GM12873 (cell line): ENCODE measurements around the gene NUBP2.

Experiments
- TF ChIP-seq, protein P1 (sequence below): IDR thresholded peaks from 2 replicates; pipeline ENCODE4 v1.5.1; 2012; ENCODE audit warnings: low read depth, mild to moderate bottlenecking, moderate library complexity, low read length, control low read depth; ENCODE audit not compliant: insufficient read depth; ENCODE audit errors: missing control alignments

Gene NUBP2

DNA sequence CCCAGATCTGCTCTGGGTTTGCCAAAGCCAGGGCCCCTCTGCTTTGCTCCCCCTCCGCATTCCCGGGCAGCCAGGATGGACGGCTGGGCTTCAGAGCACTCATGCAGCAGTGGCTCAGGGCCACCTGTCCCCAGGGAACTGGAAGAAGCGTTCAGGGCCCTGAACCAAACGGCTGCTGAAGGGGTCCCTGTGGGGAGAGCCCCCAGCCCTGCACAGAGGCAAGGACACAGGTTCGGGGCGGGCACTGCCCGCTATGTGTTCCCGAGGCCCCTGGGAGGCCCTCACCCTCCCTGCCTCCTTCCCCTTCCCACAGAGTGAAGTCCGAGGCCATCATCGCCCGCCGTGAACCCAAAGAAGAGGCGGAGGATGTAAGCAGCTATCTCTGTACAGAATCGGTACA, 21.8 kb upstream of the NUBP2 start:
- TF ChIP-seq, protein P1, sequence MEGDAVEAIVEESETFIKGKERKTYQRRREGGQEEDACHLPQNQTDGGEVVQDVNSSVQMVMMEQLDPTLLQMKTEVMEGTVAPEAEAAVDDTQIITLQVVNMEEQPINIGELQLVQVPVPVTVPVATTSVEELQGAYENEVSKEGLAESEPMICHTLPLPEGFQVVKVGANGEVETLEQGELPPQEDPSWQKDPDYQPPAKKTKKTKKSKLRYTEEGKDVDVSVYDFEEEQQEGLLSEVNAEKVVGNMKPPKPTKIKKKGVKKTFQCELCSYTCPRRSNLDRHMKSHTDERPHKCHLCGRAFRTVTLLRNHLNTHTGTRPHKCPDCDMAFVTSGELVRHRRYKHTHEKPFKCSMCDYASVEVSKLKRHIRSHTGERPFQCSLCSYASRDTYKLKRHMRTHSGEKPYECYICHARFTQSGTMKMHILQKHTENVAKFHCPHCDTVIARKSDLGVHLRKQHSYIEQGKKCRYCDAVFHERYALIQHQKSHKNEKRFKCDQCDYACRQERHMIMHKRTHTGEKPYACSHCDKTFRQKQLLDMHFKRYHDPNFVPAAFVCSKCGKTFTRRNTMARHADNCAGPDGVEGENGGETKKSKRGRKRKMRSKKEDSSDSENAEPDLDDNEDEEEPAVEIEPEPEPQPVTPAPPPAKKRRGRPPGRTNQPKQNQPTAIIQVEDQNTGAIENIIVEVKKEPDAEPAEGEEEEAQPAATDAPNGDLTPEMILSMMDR, result no peak

DNA sequence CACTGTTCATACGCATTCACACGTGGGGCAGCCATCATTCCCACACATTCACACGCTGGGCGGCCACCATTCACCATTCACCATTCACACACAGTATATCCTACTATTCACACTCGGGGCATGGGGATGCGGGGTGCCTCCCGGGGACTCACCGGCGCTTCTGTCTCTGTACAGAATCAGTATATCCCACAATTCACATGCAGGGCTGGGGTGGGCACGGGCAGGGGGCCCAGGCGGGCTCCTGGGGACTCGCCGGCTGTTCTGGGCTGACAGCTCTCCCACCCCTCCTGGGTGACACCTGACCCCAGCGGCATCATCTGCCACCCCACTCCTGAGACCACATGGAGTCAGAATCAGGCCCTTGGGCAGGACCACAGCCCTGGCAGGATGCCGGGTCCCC, 21.0 kb upstream of the NUBP2 start:
- TF ChIP-seq, protein P1, result no peak

DNA sequence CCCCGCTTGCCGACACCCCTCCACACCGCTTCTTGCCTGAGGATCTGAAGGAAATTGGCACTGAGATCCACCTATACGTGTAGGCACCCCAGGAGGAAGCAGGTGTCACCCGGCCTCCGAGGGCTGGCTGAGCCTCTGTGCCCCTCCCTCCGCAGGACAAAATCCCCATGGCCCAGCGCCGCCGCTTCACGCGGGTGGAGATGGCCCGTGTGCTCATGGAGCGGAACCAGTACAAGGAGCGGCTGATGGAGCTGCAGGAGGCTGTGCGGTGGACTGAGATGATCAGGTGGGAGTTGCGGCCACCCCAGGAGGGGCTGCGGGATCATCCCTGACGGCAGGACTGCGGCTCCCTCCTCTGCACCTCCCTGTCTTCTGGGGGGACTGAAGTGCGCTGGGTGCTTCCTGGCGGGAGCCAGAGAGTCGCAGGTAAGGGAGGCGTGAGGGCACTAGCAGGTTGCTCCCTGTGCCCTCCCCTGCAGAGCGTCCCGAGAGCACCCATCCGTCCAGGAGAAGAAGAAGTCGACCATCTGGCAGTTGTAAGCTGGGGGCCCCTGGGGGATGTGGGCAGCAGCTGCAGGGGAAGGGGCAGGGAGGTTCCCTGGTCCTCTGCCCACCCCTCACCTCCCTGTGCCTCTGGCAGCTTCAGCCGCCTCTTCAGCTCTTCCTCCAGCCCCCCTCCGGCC, 20.4 kb upstream of the NUBP2 start:
- TF ChIP-seq, protein P1, result no peak

DNA sequence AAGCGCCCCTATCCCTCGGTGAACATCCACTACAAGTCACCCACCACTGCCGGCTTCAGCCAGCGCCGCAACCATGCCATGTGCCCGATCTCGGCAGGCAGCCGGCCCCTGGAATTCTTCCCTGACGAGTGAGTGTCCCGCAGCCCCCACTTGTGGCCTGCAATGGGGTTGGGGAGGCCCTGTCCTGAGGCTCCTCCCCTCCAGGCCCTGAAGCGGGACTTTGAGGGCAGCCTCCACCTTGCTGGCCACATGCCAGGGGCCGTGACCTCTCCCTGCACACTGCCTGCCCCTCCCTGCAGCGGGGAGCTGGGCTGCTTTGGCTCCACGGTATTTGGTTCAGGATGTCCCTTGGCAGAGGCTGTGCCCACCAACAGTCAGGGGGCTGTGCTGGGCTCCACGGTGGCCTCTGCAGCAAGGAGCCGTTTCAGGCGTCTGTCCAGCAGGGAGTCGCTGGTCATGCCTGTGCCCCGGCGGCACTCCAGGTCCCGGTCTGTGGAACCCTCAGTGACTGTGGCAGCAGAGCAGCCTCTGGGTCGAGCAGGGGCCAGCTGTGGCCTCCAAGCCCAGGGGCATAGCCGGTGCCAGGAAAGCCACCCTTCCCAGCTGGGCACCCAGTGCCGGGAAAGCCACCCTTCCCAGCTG, 19.8 kb upstream of the NUBP2 start:
- TF ChIP-seq, protein P1, result no peak

DNA sequence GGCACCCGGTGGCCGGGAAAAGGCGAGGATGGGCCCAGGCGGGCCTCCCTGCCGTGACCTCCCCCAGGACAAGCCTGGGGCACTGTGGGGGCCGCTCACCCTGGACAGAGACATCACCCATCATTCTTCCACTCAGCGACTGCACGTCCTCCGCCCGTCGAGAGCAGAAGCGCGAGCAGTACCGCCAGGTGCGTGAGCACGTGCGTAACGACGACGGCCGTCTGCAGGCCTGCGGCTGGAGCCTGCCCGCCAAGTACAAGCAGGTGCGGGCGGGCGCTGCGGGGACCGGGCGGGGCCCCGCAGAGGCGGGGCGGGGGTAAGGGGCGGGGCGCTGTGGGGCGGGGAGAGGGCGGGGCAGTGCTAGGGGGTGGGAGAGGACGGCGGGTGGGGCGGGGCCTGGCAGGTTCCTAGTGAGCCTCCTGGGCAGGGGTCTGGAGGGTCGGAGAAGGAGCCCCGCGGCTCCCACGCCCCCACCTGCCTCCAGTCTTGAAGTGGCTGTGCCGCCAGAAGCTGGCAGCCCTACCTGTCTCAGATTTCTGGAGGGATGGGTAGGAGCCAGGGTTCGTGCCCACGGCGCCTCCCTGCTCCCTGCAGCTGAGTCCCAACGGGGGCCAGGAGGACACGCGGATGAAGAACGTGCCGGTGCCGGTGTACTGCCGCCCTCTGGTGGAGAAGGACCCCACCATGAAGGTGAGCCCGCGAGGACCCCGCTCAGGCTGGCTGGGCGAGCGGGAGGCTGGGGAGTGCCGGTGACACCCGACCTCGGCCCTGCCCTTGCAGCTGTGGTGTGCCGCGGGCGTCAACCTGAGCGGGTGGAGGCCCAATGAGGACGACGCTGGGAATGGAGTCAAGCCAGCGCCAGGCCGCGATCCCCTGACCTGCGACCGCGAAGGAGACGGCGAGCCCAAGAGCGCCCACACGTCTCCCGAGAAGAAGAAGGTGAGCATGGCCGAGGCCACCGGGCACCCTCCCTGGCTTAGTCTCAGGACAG, 18.9 kb upstream of the NUBP2 start:
- TF ChIP-seq, protein P1, result no peak

DNA sequence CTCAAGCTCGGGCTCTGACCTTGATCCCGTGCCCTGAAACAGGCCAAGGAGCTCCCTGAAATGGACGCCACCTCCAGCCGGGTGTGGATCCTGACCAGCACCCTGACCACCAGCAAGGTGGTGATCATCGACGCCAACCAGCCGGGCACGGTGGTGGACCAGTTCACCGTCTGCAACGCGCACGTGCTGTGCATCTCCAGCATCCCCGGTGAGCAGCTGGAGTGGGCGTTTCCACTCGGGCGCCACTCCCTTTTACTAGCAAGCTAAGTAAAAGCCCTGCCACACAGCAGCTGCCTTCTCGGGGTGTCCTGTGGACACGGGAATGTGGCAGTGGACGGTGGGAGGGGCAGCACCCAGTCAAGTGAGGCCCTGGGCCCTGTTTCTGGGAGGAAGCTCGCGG, 17.8 kb upstream of the NUBP2 start:
- TF ChIP-seq, protein P1, result no peak

DNA sequence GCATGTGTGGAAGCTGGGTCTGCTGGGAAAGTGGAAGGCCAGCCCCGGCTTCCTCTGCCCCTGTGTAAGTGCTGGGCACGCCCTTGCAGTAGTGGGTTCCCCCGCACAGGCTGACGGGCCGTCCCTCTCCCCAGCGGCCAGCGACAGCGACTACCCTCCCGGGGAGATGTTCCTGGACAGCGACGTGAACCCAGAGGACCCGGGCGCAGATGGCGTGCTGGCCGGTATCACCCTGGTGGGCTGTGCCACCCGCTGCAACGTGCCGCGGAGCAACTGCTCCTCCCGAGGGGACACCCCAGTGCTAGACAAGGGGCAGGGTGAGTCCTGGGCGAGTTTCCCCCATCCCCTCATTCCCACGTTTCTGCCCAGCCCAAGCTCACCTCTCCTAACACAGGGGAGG, 16.9 kb upstream of the NUBP2 start:
- TF ChIP-seq, protein P1, result no peak
